HepG2 (cell line): ENCODE measurements around the gene CSNK1E. TPM values are rescaled to one million over a fixed set of nuclear protein-coding genes. Genes with fewer than 3 reads are reported as not detected.

Experiments
- ASH2L ChIP-seq: fragments of 300-600, 200-600 bp; sonication (generic); IDR thresholded peaks from 2 replicates; pipeline ENCODE4 v1.7.0; 2017; ENCODE audit warnings: low read depth, mild to moderate bottlenecking, moderate library complexity, mixed read lengths, low read length; ENCODE audit not compliant: insufficient read length
- DNMT3B ChIP-seq: conservative IDR thresholded peaks from 2 replicates; pipeline ENCODE4 v1.6.1; 2016; ENCODE audit warnings: missing biosample characterization, control low read depth
- FOXC1 ChIP-seq: sonication (generic); formaldehyde crosslinking; IDR thresholded peaks from 2 replicates; pipeline ENCODE4 v1.8.0; 2022; ENCODE audit warnings: mild to moderate bottlenecking, missing genetic modification reagents, borderline replicate concordance
- HES4 ChIP-seq: sonication (generic); formaldehyde crosslinking; IDR thresholded peaks from 2 replicates; pipeline ENCODE4 v1.9.0; 2021; ENCODE audit warnings: mild to moderate bottlenecking, missing genetic modification reagents, borderline replicate concordance
- HNRNPL ChIP-seq: fragments of 200-400 bp; formaldehyde crosslinking; IDR thresholded peaks from 2 replicates; pipeline ENCODE4 v1.6.1; 2017; ENCODE audit warnings: mild to moderate bottlenecking, low read depth, low read length
- IRX3 ChIP-seq: sonication (generic); formaldehyde crosslinking; IDR thresholded peaks from 2 replicates; pipeline ENCODE4 v1.8.1; 2023; ENCODE audit warnings: mild to moderate bottlenecking, low read depth, missing genetic modification reagents, borderline replicate concordance
- MTERF4 ChIP-seq: sonication (generic); formaldehyde crosslinking; IDR thresholded peaks from 2 replicates; pipeline ENCODE4 v1.8.0; 2023; ENCODE audit warnings: mild to moderate bottlenecking, missing genetic modification reagents
- MTF2 ChIP-seq: sonication (generic); formaldehyde crosslinking; IDR thresholded peaks from 2 replicates; pipeline ENCODE4 v1.5.0; 2020; ENCODE audit warnings: missing genetic modification reagents, borderline replicate concordance
- POLR2A ChIP-seq, 2 experiments: IDR thresholded peaks; 2 replicates each; pipeline ENCODE4 v1.6.1; 2011; ENCODE audit warnings: low read depth in 2 of 2, low read length in 2 of 2, mild to moderate bottlenecking in 1 of 2, moderate library complexity in 1 of 2; ENCODE audit not compliant: insufficient read depth in 1 of 2
- ZFX ChIP-seq: sonication (generic); formaldehyde crosslinking; IDR thresholded peaks from 2 replicates; pipeline ENCODE4 v1.4.0; 2020; ENCODE audit warnings: mild to moderate bottlenecking, low read depth, missing genetic modification reagents, moderate library complexity
- ZFYVE20 ChIP-seq: sonication (generic); formaldehyde crosslinking; IDR thresholded peaks from 2 replicates; pipeline ENCODE4 v1.8.0; 2023; ENCODE audit warnings: low read depth, mild to moderate bottlenecking, moderate library complexity, missing genetic modification reagents, borderline replicate concordance
- ZMAT3 ChIP-seq: sonication (generic); formaldehyde crosslinking; conservative IDR thresholded peaks from 2 replicates; pipeline ENCODE4 v1.7.0; 2021; ENCODE audit warnings: missing genetic modification reagents
- ZNF530 ChIP-seq: sonication (generic); formaldehyde crosslinking; IDR thresholded peaks from 2 replicates; pipeline ENCODE4 v1.5.0; 2020; ENCODE audit warnings: low read depth, mild to moderate bottlenecking, missing genetic modification reagents
- ZNF558 ChIP-seq: sonication (generic); formaldehyde crosslinking; IDR thresholded peaks from 2 replicates; pipeline ENCODE4 v1.9.0; 2022; ENCODE audit warnings: mild to moderate bottlenecking, missing genetic modification reagents, borderline replicate concordance
- ZNF569 ChIP-seq: sonication (generic); formaldehyde crosslinking; IDR thresholded peaks from 2 replicates; pipeline ENCODE4 v1.5.0; 2020; ENCODE audit warnings: mild to moderate bottlenecking, missing genetic modification reagents, moderate library complexity, borderline replicate concordance
- ZNF609 ChIP-seq: sonication (generic); formaldehyde crosslinking; IDR thresholded peaks from 2 replicates; pipeline ENCODE4 v1.4.0; 2020; ENCODE audit warnings: mild to moderate bottlenecking, missing genetic modification reagents, borderline replicate concordance
- ZSCAN29 ChIP-seq: sonication (generic); formaldehyde crosslinking; conservative IDR thresholded peaks from 2 replicates; pipeline ENCODE4 v1.4.0; 2020; ENCODE audit warnings: mild to moderate bottlenecking, missing genetic modification reagents
- polyA plus RNA-seq, 8 experiments: library from polyadenylated mRNA; depleted of rRNA in 3 of 8; stranded (reverse) in 7 of 8; unstranded in 1 of 8; fragments of >200 nt; fragmentation: Illumina TruSeq in 4 of 8; extraction: Trizol in 4 of 8; gene quantifications; 2 replicates each; pipeline versions ENCODE4 v1.2.1 to v1.2.3, GENCODE V29; 2011 to 2016; ENCODE audit warnings: low read depth in 4 of 8, missing spikeins in 1 of 8, mixed read lengths in 1 of 8; ENCODE audit not compliant: insufficient read depth in 1 of 8
- total RNA-seq, 5 experiments: library from RNA; depleted of rRNA; stranded (reverse); fragments of >200 nt; fragmentation: Illumina TruSeq; extraction: Trizol; gene quantifications; 2 replicates each; pipeline ENCODE4 v1.2.3, GENCODE V29; 2016; ENCODE audit warnings: low read depth in 1 of 5
- TF ChIP-seq, protein P1 (sequence below), 2 experiments: IDR thresholded peaks; 2 replicates each; pipeline ENCODE4 v1.6.1; 2011 to 2012; ENCODE audit warnings: low read length in 2 of 2, borderline replicate concordance in 1 of 2, low read depth in 1 of 2, mild to moderate bottlenecking in 1 of 2, moderate library complexity in 1 of 2

CSNK1E gene
- total and polyA plus RNA-seq, 2 of the 13 experiments (the other 11 are each of a cell fraction or from before 2014, with no cell fraction given), result 34.7 to 129 TPM

DNA sequence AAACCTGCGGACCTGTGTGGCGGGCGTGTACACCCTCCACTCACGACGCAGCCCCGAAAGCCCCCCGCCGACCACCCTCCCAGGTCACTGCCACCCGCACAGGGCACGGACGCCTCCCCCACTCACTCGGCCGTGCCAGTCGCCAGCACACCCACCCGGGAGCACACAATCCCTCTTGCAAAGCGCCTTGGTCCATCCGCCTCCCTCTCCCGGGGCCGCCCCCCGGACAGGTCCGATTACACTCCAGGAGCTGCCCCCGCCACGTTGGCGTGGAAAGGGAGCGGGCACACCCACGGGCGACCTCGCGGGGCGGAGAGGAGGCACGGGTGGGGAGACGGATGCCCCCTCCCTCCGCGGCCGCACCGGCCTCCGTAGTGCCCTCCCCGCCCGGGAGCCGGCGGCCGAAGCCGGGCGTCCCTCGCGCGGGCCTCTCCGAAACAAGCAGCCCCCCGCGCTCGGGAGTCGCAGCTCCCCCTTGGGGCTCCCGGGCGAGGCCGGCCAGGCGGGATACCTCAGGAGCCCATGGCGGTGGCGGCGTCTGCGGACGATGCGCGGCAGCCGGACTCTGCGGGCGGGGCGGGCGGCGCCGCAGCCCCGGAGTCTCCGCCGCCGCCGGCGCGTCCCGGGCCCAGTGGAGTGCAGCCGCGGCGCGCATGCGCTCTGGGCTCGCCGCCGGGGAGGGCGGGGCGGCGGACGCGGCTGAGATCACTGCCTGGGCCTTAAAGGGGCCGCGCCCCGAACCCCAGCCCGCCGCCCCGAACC, 44.7 kb downstream of the CSNK1E start, which contains the start of gene TMEM184B (continued):
- TF ChIP-seq HES4 (CRISPR knock-in tag), result peak; percentile 20; the same call in 1 of the 2 replicates
- TF ChIP-seq ZMAT3 (CRISPR knock-in tag), result no peak; the same call in 1 of the 2 replicates
- TF ChIP-seq ZNF609 (CRISPR knock-in tag), result no peak
- 0 out of 2 replicates have a peak, but pooled peaks have one; percentile 46 for TF ChIP-seq MTF2 (CRISPR knock-in tag)
- peak; percentile 74; the same call in 1 of the 2 replicates for TF ChIP-seq MTERF4 (CRISPR knock-in tag)
- TF ChIP-seq, protein P1, sequence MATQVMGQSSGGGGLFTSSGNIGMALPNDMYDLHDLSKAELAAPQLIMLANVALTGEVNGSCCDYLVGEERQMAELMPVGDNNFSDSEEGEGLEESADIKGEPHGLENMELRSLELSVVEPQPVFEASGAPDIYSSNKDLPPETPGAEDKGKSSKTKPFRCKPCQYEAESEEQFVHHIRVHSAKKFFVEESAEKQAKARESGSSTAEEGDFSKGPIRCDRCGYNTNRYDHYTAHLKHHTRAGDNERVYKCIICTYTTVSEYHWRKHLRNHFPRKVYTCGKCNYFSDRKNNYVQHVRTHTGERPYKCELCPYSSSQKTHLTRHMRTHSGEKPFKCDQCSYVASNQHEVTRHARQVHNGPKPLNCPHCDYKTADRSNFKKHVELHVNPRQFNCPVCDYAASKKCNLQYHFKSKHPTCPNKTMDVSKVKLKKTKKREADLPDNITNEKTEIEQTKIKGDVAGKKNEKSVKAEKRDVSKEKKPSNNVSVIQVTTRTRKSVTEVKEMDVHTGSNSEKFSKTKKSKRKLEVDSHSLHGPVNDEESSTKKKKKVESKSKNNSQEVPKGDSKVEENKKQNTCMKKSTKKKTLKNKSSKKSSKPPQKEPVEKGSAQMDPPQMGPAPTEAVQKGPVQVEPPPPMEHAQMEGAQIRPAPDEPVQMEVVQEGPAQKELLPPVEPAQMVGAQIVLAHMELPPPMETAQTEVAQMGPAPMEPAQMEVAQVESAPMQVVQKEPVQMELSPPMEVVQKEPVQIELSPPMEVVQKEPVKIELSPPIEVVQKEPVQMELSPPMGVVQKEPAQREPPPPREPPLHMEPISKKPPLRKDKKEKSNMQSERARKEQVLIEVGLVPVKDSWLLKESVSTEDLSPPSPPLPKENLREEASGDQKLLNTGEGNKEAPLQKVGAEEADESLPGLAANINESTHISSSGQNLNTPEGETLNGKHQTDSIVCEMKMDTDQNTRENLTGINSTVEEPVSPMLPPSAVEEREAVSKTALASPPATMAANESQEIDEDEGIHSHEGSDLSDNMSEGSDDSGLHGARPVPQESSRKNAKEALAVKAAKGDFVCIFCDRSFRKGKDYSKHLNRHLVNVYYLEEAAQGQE (IDR thresholded peaks at IDR 0.05; ENCODE audit: borderline replicate concordance in 1 of 2, low read depth in 1 of 2, low read length in 2 of 2), result no peak
- TF ChIP-seq ZSCAN29, result no peak
- TF ChIP-seq HNRNPL, result peak; percentile 72
- TF ChIP-seq ZNF569 (CRISPR knock-in tag), result no peak
- peak; percentile 58 for TF ChIP-seq ZFX (CRISPR knock-in tag)
- TF ChIP-seq FOXC1, result peak; percentile 54; the same call in 1 of the 2 replicates
- TF ChIP-seq IRX3, result no peak
- no peak for TF ChIP-seq ZFYVE20 (CRISPR knock-in tag)
- TF ChIP-seq ASH2L, result peak; percentile 45
- no peak for TF ChIP-seq ZNF530 (CRISPR knock-in tag)
- TF ChIP-seq ZNF558 (CRISPR knock-in tag), result no peak
- TF ChIP-seq DNMT3B (CRISPR knock-in tag), result no peak
- peak in 1 of 2 experiments; percentile 71; a peak in 2 of 4 replicates for TF ChIP-seq POLR2A (IDR thresholded peaks at IDR 0.05; ENCODE audit: insufficient read depth in 1 of 2, low read depth in 2 of 2, low read length in 2 of 2)
